GM18502 (cell line): ENCODE measurements around the gene PANK2.
"Not testable (repeated sequence)": the region's sequence is repeated elsewhere in the genome, so short reads cannot be mapped to it uniquely, and the experiment has no call there.

Experiments used
- ATAC-seq: cut with Tn5 transposase; IDR thresholded peaks from one replicate; pipeline ENCODE4 v1.9.1; 2021; ENCODE audit warnings: mild to moderate bottlenecking; ENCODE audit not compliant: unreplicated experiment, poor library complexity

Gene PANK2

DNA sequence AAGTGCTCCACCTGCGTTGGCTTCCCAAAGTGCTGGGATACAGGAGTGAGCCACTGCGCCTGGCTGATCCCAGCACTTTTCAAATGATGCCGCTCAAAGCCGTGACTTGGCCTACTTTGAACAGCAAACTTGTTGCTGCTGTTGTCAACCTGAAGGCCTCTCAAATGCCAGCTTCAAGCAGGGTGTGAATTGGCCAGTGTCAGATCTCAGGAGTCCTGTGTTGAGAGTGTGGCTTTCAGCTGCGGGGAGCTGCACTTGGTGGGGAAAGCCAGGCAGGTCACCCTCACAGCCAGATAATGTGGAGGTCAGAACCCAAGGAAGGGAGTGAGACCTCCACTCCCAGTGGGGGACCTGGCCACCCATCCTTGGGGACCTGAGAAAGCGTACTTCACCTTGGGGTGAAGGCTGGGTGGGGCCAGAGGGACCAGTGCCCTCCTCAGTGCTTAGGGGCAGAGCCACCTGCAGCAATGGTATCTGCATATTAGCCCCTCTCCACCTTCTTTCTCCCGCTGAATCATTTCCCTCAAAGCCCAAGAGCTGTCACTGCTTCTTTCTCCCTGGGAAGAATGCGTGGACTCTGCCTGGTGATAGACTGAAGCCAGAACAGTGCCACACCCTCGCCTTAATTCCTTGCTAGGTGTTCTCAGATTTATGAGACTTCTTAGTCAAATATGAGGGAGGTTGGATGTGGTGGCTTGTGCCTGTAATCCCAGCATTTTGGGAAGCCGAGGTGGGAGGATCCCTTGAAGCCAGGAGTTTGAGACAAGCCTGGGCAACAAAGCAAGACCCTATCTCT is 19.1 kb upstream of the PANK2 start:
- ATAC-seq: no peak

DNA sequence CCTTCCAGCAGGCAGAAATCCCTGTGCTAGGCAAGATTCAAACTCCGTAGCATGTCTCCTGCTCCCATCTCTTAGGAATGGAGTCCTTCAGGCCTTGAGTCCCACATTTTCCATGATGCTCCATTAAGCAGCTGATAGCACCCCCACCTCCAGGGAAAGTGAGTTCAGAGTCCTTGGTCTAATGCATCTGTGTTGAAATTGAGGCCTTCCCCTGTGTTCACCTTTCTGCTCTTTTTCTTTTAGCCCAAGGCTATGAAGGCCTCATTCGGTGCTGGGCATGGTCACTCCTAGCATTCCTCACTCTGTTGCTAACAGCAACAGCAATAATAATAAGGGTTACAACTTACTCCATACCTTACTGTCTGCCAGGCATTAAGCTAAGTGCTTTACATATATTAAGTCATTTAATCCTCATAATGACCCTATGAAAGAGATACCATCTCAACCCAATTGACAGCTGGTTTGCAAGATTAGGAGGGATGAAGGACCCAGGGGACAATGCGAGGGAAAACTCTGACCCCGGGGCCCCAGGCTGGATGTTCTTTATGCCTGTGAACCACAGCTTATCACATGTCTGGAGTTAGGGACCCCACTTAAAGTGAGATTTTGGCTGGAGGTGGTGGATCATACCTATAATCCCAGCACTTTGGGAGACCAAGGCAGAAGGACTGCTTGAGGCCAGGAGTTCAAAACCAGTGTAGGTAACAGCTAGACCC is 17.5 kb upstream of the PANK2 start:
- no peak for ATAC-seq

DNA sequence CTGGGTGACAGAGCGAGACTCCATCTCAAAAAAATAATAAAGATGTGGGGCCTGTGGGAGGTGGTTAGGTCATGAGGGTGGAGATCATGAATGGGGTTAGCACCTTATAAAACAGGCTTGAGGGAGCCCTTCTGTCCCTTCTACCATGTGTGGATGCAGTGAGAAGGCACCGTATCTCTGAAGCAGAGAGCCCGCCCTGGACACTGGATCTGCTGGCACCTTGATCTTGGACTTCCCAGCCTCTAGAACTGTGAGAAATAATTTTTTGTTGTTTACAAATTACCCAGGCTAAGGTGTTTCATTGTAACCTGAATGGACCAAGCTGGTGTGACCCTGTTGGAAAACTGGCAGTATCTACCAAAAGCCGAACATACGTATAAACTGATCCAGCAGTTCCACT is 15.7 kb upstream of the PANK2 start:
- ATAC-seq: no peak

DNA sequence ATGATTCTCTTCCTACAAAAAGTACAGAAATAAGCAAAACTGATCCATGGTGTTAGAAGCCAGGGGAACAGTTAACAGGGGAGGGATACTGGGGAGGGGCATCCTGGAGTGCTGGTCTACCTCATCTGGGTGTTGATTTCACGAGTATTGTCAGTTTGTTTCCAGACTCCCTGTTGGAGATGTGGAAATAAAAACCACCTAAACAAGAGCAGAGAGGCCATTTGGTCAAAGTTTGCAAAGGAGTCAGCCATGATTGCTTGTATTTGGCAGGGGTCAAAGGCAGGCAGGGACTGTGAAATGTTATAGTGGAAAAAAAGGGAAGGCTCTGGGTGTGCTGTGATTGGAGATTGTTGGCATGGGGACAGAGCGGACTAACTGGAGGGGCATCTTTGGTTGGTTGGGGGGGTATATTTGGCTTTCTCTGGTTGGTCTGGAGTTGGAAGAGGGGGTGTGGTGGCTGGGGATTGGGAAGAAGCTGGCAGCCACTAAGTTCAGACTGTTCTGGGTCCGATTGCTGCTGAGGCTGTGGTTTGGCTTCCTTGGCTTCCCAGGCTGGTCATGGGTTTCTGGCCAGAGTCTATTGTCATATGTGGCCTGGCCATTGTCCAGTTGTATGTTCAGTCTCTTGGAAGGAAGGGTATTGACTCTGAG is 14.9 kb upstream of the PANK2 start:
- no peak for ATAC-seq

DNA sequence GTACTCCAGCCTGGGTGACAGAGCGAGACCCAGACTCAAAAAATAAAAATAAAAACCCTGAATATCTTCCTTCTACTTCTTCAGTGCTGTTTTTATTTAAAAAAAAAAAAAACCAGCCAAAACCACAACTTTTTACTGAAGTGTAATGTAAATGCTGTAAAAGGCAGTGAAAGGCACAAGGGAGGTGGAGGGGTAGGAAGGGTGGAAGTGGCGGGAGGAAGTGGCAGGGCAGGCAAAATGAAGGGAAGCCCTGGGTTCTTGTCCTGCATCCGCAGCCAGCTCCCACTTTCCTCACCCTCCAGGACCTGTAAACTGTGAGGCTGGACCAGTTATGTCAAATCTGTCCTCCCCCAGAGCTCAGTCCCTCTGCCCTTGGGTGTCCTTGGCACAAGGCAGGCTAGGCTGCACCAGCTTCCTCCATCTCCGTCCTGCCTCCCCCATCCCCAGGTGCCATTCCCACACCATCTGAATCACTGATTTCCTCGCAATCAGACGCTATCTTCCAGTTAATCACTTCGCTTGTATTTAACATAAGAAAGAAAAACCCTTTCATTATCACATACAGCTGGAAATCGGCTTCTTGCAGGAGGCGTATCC is 13.7 kb upstream of the PANK2 start:
- ATAC-seq: no peak

DNA sequence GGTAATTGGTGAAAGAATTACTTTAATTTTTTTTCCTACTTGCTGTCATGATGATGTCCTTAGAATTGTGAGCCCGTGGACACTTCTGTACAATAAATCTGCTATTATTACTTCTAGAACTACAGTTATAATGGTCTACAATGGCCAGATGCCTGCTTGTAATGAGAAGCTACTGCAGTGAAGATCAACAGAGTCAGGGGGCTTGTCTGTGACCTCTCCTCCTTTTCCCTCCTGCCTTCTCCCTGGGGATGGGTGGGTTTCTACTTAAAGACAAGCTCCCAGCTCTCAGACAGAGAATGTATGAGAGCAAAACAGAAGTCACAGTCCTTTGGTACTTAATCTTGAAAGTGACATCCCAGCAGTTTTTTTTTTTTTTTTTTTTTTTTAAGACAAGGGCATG is 13.2 kb upstream of the PANK2 start:
- no peak for ATAC-seq

DNA sequence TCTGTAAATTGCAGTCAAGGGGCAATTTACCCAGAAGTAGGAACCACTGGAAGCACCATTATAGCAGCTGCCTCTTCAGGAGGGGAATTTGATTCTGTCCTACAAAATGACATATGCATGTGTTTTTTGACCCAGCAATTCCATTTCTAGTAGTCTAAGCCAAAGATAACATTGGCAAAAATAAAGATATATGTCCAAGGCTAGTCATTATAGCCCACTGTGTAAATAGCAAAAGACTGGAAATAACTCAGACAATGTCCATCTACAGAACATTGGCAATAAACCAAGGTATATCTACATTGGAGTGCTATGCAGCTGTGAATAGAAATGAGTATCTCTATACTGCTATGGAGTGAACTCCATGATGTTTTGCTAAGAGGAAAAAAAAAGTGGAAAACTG is 12.5 kb upstream of the PANK2 start:
- no peak for ATAC-seq

DNA sequence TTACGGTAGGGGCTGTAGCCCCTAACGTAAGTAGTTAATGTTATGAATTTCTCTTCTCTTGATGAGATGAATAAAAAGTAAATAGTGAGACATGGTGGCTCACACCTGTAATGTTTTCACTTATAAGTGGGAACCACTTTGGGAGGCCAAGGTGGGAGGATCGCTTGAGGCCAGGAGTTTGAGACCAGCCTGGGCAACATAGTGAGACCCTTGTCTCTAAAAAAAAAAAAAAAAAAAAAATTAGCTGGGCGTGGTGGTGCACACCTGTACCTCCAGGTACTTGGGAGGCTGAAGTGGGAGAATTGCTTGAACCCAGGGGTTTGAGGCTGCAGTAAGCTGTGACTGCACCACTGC is 10.3 kb upstream of the PANK2 start:
- ATAC-seq: not testable (repeated sequence)

DNA sequence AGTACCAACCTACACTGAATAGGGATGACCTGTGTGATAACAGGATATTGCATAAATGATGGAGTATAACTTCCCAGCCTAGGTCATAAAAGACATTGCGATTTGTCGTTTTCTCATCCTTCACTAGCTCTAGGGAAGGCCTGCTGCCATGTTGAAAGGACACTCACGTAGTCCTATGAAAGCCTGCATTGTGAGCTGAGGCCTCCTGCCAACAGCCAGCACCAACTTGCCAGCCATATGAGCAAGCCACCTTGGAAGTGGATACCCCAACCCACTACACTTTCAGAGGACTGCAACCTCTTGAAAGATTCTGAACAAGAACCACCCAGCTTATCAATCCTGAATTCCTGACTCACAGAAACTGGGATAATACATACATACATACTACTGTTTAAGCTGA is 3.5 kb upstream of the PANK2 start:
- ATAC-seq: no peak

DNA sequence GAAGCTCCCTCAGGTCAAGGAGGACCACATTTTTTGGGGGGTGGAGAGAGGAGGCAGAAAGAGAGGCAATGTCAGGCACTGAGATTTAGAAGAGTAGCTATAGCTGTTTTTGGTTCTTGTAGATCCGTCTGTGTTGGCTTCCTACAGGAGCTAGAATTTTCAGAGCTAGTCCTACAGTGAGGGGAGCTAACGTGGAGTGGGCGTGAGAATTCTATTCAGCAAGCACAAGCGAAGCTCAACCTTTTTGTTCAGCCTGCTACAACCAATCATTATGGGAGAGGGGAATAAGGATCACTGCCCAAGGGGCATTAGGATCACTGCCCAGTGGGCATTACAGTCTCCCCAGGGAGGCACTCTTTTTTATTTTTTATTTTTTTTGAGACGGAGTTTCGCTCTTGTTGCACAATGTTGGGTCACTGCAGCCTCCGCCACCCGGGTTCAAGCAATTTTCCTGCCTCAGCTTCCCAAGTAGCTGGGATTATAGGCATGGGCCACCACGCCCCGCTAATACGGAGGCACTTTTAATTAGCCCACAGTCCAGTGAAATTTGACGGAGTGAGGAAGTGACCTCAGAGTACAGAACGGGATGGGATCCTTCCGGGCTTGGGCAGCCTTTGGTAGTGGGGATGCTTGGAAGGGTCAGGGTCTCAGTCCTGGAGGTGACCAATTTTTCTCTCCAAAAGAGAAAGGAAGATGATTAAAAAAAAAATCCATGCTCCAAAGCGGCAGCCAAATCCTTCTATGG is 1.1 kb upstream of the PANK2 start:
- ATAC-seq: no peak

DNA sequence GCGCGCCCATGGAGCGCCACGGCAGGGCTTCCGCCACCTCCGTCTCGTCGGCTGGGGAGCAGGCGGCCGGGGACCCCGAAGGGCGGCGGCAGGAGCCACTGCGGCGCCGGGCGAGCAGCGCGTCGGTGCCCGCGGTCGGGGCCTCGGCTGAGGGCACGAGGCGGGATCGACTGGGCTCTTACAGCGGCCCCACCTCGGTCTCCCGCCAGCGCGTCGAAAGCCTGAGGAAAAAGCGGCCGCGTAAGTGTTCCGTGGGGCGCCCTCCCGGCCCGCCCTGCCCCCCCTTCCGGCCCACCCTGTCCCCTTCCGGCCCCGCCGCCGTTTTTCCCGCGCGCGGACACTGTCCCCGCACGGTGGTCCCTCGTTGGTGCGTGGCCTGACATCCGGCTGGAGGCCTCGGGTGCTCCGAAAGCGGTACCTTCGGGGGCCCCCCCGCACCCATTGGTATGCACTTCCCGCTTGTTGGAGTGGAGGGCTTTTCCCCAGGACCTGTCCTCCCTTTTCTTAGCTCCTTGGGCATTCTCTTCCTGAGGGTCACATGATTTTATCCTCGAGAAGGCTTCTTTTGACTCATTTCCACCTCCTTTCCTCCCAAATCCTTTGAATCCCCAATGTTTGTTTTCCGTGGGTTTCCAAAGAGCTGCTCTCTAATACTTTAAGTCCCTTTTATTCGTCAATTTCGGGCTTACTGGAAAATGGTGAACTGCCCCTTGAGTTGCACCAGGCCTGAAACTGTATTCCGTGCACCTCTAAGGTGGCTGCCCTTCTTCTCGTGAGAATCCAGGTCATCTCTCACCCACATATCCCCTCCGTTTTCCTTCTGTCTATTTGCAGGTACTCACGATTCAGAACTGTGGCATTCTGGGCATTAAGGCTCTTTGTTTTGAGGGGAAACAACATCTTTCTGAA is 556 bp downstream of the PANK2 start:
- ATAC-seq: peak; percentile 21

DNA sequence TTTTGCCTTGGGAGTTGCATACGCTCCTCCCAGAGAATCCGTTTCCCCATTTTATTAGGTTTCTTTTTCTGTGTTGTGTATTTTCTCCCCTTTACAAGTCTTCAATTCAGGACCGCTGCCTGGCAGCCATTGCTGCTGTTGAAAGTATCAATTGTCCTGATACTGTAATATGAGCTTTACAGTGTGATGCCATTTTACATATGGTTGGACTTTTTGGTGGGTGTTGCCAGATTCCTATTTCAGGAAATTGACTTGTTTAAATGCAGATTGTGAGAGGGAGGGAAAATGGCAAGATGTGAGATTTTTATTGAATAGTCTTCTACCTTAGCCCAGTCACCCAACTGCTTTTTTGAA is 1.2 kb downstream of the PANK2 start:
- ATAC-seq: no peak

DNA sequence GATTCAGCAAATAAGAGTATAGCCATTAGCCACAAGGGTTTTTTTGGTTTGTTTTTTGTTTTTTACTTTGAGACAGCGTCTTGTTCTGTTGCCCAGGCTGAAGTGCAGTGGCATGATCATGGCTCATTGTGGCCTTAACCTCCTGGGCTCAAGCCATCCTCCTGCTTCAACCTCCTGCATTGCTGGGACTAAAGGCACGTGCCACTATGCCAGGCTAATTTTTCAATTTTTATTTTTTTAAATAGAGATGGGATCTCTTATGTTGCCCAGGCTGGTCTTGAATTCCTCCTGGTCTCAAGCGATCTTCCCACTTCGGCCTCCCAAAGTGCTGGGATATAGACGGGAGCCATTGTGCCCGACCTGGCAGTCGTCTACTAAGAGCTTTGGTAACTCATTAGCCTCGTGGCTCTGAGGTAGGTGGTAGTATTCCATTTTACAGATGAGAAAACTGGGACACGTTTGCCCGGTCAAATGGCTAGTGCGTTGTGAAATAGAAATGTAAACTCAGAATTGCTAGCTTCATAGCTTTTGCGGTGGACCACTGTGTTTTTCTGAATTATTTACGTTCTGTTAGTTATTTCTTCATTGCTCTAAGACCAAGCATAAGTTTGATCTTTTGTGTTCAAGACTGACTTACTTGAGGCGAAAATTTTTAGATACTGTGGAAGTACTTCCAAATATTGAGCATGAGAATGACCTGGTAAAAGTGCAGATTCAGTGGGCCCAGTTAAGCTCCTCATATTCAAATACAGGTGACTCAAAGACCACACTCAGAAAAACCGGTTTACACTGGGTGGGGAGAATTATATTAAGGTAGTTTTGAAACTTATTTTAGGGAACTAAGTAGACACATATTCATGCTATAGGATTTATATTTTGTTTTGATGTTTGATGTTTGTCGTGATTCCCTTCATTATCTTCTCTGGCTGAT is 2.1 kb downstream of the PANK2 start:
- ATAC-seq: no peak

DNA sequence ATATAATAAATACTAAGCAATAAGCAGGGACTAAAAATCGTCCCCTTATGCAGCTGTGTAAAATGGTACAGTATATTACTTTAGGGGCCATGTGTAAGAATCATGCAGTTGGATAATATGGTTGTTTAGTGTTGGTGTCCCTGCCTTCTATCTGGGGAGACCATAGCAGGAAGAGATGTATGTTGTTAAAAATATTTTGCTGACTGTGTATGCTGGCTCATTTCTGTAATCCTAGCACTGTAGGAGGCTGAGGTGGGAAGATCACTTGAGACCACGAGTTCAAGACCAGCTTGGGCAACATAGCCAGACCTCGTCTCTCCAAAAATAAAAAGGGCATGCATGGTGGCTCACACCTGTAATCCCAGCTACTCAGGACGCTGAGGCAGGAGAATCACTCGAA is 5.6 kb downstream of the PANK2 start:
- no peak for ATAC-seq

DNA sequence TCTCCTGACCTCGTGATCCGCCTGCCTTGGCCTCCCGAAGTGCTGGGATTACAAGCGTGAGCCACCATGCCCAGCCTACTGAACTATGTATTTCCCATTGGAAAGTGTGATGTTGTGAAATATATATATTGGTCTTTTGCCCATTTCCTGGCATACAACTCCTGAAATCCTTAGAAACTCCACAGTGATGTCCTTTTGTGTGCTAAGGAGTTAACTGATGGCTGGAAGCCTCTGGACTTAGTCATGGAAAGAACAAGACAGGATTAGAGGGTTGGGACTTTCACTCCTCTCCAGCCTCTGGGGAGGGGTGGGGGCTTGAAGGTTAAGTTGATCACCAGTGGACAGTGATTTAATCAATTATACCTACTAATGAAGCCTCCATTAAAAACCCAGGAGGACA is 7.1 kb downstream of the PANK2 start:
- ATAC-seq: no peak

DNA sequence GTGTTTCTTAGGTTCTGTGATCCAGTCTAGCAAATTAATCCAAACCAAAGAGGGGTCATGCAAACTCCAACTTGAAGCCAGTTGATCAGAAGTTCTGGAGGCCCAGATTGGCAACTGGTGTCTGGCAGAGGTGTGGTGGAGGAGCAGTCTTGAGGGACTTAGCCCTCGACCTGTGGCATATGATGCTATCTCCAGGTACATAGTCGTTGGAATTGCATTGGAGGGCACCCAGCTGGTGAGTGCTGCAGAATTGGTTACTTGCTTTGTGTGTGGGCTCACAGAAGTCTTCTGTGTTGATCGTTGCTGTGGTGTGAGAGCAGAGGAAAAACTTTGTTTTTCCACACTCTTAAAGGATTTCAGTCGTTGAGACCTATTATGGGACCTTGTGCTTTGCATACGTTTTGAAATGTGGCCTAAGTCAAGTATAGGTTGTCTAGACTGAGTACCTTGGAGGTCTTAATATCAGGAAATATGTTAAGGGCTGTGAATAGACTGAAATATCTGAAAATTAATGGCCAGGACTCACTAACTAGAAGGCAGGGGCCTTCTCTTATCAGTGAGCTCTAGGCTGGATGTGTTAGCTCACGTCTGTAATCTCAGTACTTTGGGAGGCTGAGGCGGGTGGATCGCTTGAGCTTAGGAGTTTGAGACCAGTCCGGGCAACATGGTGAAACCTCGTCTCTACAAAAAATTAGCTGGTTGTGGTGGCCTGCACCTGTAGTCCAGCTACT is 7.8 kb downstream of the PANK2 start:
- no peak for ATAC-seq

DNA sequence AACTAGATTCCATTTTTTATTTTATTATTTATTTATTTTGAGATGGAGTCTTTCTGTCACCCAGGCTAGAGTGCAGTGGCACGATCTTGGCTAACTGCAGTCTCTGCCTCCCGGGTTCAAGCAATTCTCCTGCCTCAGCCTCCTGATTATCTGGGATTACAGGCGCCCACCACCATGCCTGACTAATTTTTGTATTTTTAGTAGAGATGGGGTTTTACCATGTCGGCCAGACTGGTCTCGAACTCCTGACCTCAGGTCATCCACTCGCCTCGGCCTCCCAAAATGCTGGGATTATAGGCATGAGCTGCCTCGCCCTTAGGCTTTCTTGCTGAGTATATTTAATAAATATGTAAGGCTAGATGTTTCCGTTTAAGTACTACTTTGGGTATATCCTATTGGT is 9.0 kb downstream of the PANK2 start:
- ATAC-seq: not testable (repeated sequence)

DNA sequence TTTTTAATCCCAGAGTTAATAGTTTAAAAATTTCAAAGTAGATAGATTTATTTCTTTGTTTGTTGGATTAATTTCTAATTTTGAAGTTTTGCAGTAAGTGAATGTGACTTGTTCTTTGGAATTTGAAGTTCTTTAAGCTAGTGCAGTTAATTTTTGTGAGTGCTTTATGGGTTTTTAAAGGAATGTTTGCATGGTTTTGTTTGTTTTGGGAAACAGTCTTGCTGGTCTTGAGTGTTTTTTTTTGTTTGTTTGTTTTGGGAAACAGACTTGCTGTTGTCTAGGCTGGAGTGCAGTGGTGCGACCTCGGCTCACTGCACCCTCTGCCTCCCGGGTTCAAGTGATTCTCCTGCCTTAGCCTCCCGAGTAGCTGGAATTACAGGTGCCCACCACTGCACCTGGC is 9.5 kb downstream of the PANK2 start:
- no peak for ATAC-seq
